DMS 273 (cell line): ENCODE results near the gene SPNS1.

Experiments
- DNase-seq: peaks from one replicate; lab custom pipeline; 2025; ENCODE audit not compliant: unreplicated experiment; lab: John Stamatoyannopoulos, UW

The SPNS1 gene

GRCh38 chr16:29025218-29025617, 50.6 kb downstream of the SPNS1 start:
- DNase-seq = no peak

- no peak for DNase-seq
Observed at GRCh38 chr16:29025735-29026134, 51.2 kb downstream of the SPNS1 start.

- no peak for DNase-seq
Observed at GRCh38 chr16:29028457-29029167, 54.0 kb downstream of the SPNS1 start.

GRCh38 chr16:29029168-29029994, 54.8 kb downstream of the SPNS1 start:
- peak; percentile 58 for DNase-seq

GRCh38 chr16:29030086-29030840, 55.7 kb downstream of the SPNS1 start:
- no peak for DNase-seq
